Activated T-helper 1 cell treated with anti-CD3 and anti-CD28 coated beads, Interleukin-12 subunit alpha, Interleukin-12 subunit beta, Interleukin-2, Interleukin-4 antibody, amounts not matched to agents 30 ng/mL and 10 ng/mL and 1 ng/mL, durations not matched to agents 14 hours and 24 hours and 36 hours (primary cell): Measurements from ENCODE around the gene WDFY1. TPM values are rescaled to one million over a fixed set of nuclear protein-coding genes. Genes with fewer than 3 reads are reported as not detected.
A peak's percentile ranks its signal among the peaks of the same experiment; 100 is the strongest.
"Not testable (repeated sequence)": the region's sequence is repeated elsewhere in the genome, so short reads cannot be mapped to it uniquely, and the experiment has no call there.

Experiments
- DNase-seq: peaks from one replicate; pipeline ENCODE4 v3.0.0; 2021; ENCODE audit warnings: low spot score
- H3K27ac Mint-ChIP-seq: one replicate; pipeline ENCODE4 v1.8.0; 2021; ENCODE audit warnings: mild to moderate bottlenecking, mixed read lengths
- H3K27me3 Mint-ChIP-seq: one replicate; pipeline ENCODE4 v1.8.0; 2022; ENCODE audit warnings: mild to moderate bottlenecking, moderate library complexity, mixed read lengths; ENCODE audit not compliant: insufficient read depth
- H3K36me3 Mint-ChIP-seq: one replicate; pipeline ENCODE4 v1.8.0; 2021; ENCODE audit warnings: low read depth, mixed read lengths
- H3K4me1 Mint-ChIP-seq: one replicate; pipeline ENCODE4 v1.8.0; 2021; ENCODE audit warnings: low read depth, mixed read lengths
- H3K4me3 Mint-ChIP-seq: one replicate; pipeline ENCODE4 v1.8.0; 2021; ENCODE audit warnings: mild to moderate bottlenecking, moderate library complexity, mixed read lengths
- H3K9me3 Mint-ChIP-seq: one replicate; pipeline ENCODE4 v1.8.0; 2021; ENCODE audit warnings: mixed read lengths
- intact Hi-C: fragments of 100-400 bp; cut with micrococcal nuclease; formaldehyde crosslinking; loops from one replicate; pipeline ENCODE4 v1.15.1; 2024
- total RNA-seq: library from RNA; stranded (reverse); gene quantifications from 2 replicates; pipeline ENCODE4 v1.2.3, GENCODE V29; 2022

Gene WDFY1
- total RNA-seq, 1 donor from 2014 or later, result 21.8 TPM

DNA sequence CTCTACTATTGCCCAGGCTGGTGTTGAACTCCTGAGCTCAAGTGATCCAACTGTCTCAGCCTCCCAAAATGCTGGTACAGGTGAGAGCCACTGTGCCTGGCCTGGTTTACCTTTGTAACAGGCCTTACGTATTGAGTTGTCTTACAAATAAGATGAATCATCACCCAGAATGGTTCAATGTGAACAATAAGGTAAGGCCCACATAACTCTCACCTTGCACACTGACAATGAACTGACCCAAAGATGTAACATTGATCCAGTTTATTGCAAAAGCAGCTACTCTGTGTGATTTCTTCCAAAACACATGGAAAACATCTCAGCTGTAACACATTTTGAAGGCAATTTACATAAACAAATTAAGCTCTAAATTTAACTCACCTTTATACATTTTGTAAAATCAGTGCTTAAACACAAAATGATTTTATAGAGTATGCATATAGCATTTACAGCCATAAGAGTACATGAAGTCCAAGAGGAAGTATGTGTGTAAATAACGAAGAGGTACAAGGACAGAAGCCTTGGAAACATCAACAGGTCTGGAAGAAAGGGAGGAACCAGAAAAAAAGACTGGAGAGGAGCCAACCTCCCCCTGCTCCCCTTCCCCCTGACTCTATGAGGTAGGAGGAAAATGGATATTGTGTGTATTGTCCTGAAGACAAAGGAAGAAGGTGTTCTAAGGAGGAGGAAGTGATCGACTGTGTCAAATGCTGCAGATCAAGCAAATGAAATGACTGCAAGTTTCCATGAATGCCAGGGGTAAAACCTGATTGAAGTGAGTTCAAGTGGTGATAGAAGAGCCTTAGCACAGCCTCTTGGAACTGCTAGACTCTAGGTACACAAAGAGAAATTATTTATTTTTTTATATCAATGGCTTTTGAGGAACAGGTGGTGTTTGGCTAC, 5.6 kb upstream of the WDFY1 start:
- DNase-seq, result no peak
- peaks cover 71% of the 10 kb centered on the region for H3K4me1 Mint-ChIP-seq
- H3K36me3 Mint-ChIP-seq, result peaks cover 6% of the 10 kb centered on the region
- intact Hi-C loops, result loop anchor here (10.0 kb wide), 1 partner anchor 574 kb away; no protein-coding TSS in a partner anchor
- no peaks in the 10 kb centered on the region for H3K9me3 Mint-ChIP-seq
- H3K4me3 Mint-ChIP-seq, result peak overlapping the region; percentile 19
- H3K27ac Mint-ChIP-seq, result peak overlapping the region; percentile 74
- no peaks in the 10 kb centered on the region for H3K27me3 Mint-ChIP-seq

DNA sequence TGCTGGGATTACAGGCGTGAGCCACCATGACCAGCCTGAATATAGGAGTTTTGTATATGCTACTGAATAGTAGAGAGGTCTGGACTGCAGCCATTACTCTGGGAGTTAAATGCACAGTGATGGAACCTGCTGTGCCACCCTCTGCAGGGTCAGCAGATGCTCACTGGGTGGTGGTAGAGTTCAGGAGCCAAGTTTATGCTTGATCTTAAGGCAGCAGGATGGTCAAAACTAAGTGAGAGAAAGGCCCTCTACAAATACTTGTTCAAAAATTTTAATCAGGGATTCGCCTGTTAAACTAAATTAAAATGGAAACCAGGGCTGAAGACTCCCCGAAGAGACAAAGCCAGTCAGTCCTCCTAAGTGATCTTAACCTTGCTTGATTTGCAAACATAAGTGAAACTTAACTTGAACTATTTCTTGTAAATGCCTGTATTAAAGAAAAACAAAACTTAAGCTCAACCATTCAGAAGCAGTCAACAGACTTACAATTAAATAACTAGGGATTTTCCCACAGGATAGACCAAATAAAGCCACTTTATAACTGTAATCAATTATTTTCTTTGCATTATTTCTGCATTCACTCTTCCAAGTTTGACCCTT, 4.2 kb upstream of the WDFY1 start:
- peaks cover 65% of the 10 kb centered on the region for H3K4me1 Mint-ChIP-seq
- H3K36me3 Mint-ChIP-seq, result peaks cover 6% of the 10 kb centered on the region
- intact Hi-C loops, result loop anchor here (10.0 kb wide), 1 partner anchor 255 kb away; no protein-coding TSS in a partner anchor
- no peaks in the 10 kb centered on the region for H3K27me3 Mint-ChIP-seq
- H3K9me3 Mint-ChIP-seq, result no peaks in the 10 kb centered on the region
- H3K27ac Mint-ChIP-seq, result peak overlapping the region; percentile 49
- no peak overlapping the region for H3K4me3 Mint-ChIP-seq
- DNase-seq, result no peak

- Mint-ChIP-seq H3K4me1 (peaks cover 72% of the 10 kb centered on the region), H3K36me3 (peaks cover 10% of the 10 kb centered on the region), H3K27ac (peak overlapping the region; percentile 14), H3K27me3 (no peaks in the 10 kb centered on the region), H3K4me3 (no peak overlapping the region), H3K9me3 (no peaks in the 10 kb centered on the region)
- intact Hi-C loops, result loop anchor here (10.0 kb wide), 1 partner anchor 253 kb away; no protein-coding TSS in a partner anchor
- no peak for DNase-seq
These were observed 2.6 kb upstream of the WDFY1 start for GRCh38 chr2:223947711-223948205.

DNA sequence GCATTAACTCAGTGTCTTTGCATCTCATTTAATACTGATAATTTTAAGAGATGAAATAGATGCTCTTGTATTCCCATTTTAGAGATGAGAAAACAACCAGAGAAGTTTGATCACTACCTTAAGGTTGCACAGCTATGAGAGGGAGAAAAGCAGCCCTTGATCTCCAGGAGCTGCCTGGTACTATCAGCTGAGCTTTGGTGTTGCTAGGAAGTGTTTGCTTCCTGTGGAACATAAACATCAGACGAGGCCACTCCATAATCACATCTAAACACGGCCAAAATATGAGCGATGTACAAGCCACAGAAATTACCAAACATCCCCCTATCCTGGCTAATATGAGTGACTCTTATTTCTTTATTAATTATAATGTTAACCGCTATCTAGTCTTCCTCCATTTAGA, 620 bp upstream of the WDFY1 start:
- intact Hi-C loops, result loop anchor here (1.0 to 10.0 kb wide), 4 partner anchors 12 to 251 kb away; partner anchors contain the start of genes AP1S3 and MRPL44
- Mint-ChIP-seq H3K9me3 (peaks cover 4% of the 10 kb centered on the region), H3K4me1 (peaks cover 69% of the 10 kb centered on the region), H3K36me3 (peaks cover 12% of the 10 kb centered on the region), H3K4me3 (peak overlapping the region; percentile 86), H3K27ac (peak overlapping the region; percentile 86), H3K27me3 (no peaks in the 10 kb centered on the region)
- no peak for DNase-seq

DNA sequence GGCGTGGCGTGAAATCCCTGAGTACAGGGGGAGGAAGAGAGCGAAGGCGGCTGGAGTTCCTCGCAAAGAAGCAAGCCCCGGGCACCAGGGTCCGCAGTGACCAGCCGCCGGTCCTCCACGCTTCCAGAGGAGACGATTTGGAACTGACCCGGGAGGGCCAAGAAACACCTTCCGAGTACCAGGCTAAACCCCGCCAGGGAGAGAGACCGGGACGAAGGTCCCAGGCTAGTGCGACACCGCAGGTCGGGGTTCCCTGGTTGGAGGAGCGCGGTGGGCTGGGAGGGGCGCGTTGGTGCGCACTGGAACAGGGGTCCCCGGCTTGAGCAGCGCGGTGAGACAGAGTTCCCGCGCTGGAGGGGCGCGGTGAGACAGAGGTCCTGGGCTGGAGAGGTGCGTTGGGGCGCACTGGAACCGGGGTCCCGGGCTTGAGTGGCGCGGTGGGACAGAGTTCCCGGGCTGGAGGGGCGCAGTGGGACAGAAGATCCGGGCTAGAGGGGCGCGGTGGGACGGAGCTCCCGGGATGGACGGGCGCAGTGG, 901 bp downstream of the WDFY1 start:
- peaks cover 60% of the 10 kb centered on the region for H3K4me1 Mint-ChIP-seq
- H3K27me3 Mint-ChIP-seq, result no peaks in the 10 kb centered on the region
- no peak for DNase-seq
- H3K36me3 Mint-ChIP-seq, result peaks cover 17% of the 10 kb centered on the region
- intact Hi-C loops, result loop anchor here (2.0 to 10.0 kb wide), 5 partner anchors 107 to 1287 kb away; partner anchors contain the start of genes AP1S3 and FARSB
- H3K4me3 Mint-ChIP-seq, result peak overlapping the region; percentile 87
- H3K9me3 Mint-ChIP-seq, result peaks cover 11% of the 10 kb centered on the region
- peak overlapping the region; percentile 77 for H3K27ac Mint-ChIP-seq

- Mint-ChIP-seq H3K27ac (peak overlapping the region; percentile 77), H3K4me1 (peaks cover 60% of the 10 kb centered on the region), H3K9me3 (peaks cover 16% of the 10 kb centered on the region), H3K4me3 (peak overlapping the region; percentile 87), H3K27me3 (no peaks in the 10 kb centered on the region), H3K36me3 (peaks cover 20% of the 10 kb centered on the region)
- intact Hi-C loops, result loop anchor here (2.0 to 10.0 kb wide), 6 partner anchors 15 to 1286 kb away; partner anchors contain the start of genes AP1S3 and FARSB
- no peak for DNase-seq
These were observed 1.6 kb downstream of the WDFY1 start for GRCh38 chr2:223943561-223944008.

DNA sequence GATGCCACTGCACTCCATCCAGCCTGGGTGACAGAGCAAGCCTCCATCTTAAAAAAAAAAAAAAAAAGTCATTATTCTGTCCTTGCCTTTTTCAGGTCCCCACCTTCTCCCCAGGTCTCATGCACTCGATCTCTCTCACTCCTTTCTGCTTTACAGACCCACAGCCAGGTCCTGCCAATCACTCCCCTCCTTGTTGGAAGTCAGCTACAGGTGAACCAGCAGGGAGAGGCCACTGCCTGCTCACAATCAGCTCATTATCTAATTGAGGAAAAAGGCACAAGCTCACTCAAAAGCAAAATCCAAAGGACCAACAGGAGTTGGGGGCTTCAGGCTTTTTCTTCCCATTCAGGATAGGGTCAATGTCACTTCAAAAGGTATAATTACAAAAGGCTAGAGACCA, 2.0 kb downstream of the WDFY1 start:
- no peak for DNase-seq
- H3K27me3 Mint-ChIP-seq, result no peaks in the 10 kb centered on the region
- peaks cover 19% of the 10 kb centered on the region for H3K36me3 Mint-ChIP-seq
- intact Hi-C loops, result loop anchor here (2.0 to 10.0 kb wide), 5 partner anchors 14 to 1286 kb away; partner anchors contain the start of gene FARSB
- peak overlapping the region; percentile 87 for H3K4me3 Mint-ChIP-seq
- H3K4me1 Mint-ChIP-seq, result peaks cover 62% of the 10 kb centered on the region
- peaks cover 16% of the 10 kb centered on the region for H3K9me3 Mint-ChIP-seq
- H3K27ac Mint-ChIP-seq, result peak overlapping the region; percentile 64

GRCh38 chr2:223941579-223942277, 3.4 kb downstream of the WDFY1 start:
- Mint-ChIP-seq H3K4me1 (peaks cover 69% of the 10 kb centered on the region), H3K27ac (peak overlapping the region; percentile 84), H3K9me3 (peaks cover 16% of the 10 kb centered on the region), H3K36me3 (peaks cover 19% of the 10 kb centered on the region), H3K27me3 (no peaks in the 10 kb centered on the region), H3K4me3 (peak overlapping the region; percentile 54)
- DNase-seq, result peak; percentile 68
- intact Hi-C loops, result loop anchor here (1.0 to 10.0 kb wide), 10 partner anchors 13 to 1284 kb away; partner anchors contain the start of genes FARSB and MRPL44

DNA sequence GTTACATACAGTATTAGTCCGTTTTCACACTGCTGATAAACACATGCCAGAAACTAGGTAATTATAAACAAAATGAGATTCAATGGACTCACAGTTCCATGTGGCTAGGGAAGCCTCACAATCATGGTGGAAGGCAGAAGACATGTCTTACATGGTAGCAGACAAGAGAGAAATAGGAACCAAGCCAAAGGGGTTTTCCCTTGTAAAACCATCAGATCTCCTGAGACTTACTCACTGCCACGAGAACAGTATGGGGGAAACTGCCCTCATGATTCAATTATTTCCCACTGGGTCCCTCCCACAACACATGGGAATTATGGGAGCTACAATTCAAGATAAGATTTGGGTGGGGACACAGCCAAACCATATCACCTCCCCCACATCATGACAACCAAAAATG, 5.7 kb downstream of the WDFY1 start:
- H3K27me3 Mint-ChIP-seq, intact Hi-C loops, H3K4me3 Mint-ChIP-seq, DNase-seq: not testable (repeated sequence)
- peak overlapping the region; percentile 35 for H3K27ac Mint-ChIP-seq
- peaks cover 22% of the 10 kb centered on the region for H3K36me3 Mint-ChIP-seq
- H3K4me1 Mint-ChIP-seq, result peaks cover 76% of the 10 kb centered on the region
- H3K9me3 Mint-ChIP-seq, result peaks cover 16% of the 10 kb centered on the region

GRCh38 chr2:223937535-223937934, 7.6 kb downstream of the WDFY1 start:
- Mint-ChIP-seq H3K36me3 (peaks cover 20% of the 10 kb centered on the region), H3K4me3 (no peak overlapping the region), H3K27me3 (no peaks in the 10 kb centered on the region), H3K4me1 (peaks cover 69% of the 10 kb centered on the region), H3K9me3 (peaks cover 16% of the 10 kb centered on the region), H3K27ac (no peak overlapping the region)
- no peak for DNase-seq
- intact Hi-C loops, result no loop called here

DNA sequence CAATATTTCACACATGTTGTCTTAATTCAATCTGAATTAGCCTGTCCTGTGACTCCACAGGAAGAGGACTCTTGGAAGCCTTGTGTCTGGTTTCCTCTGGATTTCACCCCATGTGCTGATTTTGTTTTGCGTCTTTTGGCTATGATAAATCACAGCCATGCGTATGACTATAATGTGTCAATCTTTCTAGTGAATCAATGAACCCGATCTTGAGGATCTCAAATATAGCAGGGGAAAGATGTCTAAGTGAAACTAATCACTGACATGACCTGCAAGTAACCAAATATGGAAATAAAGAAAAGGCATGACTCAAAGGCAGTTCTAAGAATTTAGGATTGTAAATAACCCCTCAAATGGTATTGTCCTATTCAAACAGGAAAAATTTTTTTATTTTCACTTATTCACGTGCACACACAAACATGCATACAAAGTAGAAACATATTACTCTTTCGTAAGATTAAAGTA, 8.2 kb downstream of the WDFY1 start:
- Mint-ChIP-seq H3K36me3 (peaks cover 20% of the 10 kb centered on the region), H3K4me3 (peak overlapping the region; percentile 19), H3K27ac (no peak overlapping the region), H3K9me3 (peaks cover 16% of the 10 kb centered on the region), H3K27me3 (no peaks in the 10 kb centered on the region), H3K4me1 (peaks cover 68% of the 10 kb centered on the region)
- intact Hi-C loops, result loop anchor here (1.0 kb wide), 1 partner anchor 15 kb away; no protein-coding TSS in a partner anchor
- DNase-seq, result no peak
